H7 (cell line): ENCODE data around the gene CT83. TPM values are rescaled to one million over a fixed set of nuclear protein-coding genes. Genes with fewer than 3 reads are reported as not detected.

ENCODE experiments used
- DNase-seq: peaks from one replicate; pipeline ENCODE4 v3.0.0; 2012
- H3K27me3 ChIP-seq: 2 replicates; pipeline ENCODE4 v1.6.0; 2011; ENCODE audit warnings: mild to moderate bottlenecking, low read length; ENCODE audit not compliant: control insufficient read depth, insufficient read depth
- H3K36me3 ChIP-seq: replicated peaks from 2 replicates; pipeline ENCODE4 v1.5.1; 2011; ENCODE audit warnings: low read length; ENCODE audit not compliant: control insufficient read depth, insufficient read depth
- H3K4me3 ChIP-seq: 2 replicates; pipeline ENCODE4 v1.5.1; 2011; ENCODE audit warnings: low read depth, mild to moderate bottlenecking, control low read depth, low read length, moderate library complexity; ENCODE audit not compliant: insufficient read depth
- total RNA-seq: library from RNA; depleted of rRNA; stranded (reverse); fragments of >200 nt; shearing (Covaris generic); gene quantifications from 2 replicates; pipeline ENCODE4 v1.2.3, GENCODE V29; 2014; rRNA removed

CT83 gene
- not detected in 2 replicates for total RNA-seq

- H3K36me3 ChIP-seq: no peaks in the 10 kb centered on the region
- DNase-seq: no peak
- no peaks in the 10 kb centered on the region for H3K27me3 ChIP-seq
- no peak within 1 kb of the TSS for H3K4me3 ChIP-seq
Observed at GRCh38 chrX:116462822-116463221, at the start of gene CT83. TSS of gene CT83 (minus strand) at chrX:116462976. CDS start at chrX:116462856, 120 bp downstream.

DNA sequence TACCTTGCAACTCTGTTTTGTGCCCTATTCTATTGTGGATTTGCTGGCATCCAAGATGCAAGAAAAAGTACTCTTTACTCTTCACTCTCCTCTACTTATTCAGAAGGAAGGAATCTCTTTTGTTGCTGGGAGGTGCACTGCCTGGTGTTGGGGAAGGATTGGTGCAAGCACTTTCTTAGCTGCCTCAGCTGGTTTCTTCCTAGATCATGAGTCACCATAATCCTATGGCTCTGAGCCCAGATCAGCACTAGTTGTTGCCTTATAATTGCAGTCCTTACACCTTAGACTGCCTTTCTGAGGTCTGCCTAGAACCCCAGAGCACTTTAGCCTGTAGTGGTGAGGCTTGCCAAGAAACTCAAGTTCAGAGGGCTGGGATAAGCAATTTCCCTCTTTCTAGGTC, 37.0 kb upstream of the CT83 start:
- Histone ChIP-seq H3K4me3 (no peak overlapping the region), H3K27me3 (no peaks in the 10 kb centered on the region), H3K36me3 (no peaks in the 10 kb centered on the region)
- DNase-seq: no peak

DNA sequence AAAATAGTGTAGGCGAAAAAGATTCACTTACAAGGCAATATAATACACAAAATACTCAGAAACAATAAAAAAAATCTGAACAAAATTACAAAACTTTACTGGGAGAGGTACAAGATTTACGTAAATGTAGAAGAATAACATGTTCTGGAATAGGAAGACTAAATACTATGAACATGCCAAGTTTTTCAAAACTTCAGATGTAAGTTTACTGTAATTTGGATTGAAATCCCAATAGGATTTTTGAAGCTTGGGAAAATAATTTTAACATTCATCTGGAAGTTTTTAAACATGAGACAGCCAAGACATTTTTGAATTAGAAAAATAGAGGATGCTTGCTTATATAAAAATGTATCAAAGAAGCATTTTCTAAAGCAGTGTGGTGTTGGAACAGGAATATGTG, 30.5 kb upstream of the CT83 start:
- Histone ChIP-seq H3K36me3 (no peaks in the 10 kb centered on the region), H3K27me3 (no peaks in the 10 kb centered on the region), H3K4me3 (no peak overlapping the region)
- DNase-seq: no peak

DNA sequence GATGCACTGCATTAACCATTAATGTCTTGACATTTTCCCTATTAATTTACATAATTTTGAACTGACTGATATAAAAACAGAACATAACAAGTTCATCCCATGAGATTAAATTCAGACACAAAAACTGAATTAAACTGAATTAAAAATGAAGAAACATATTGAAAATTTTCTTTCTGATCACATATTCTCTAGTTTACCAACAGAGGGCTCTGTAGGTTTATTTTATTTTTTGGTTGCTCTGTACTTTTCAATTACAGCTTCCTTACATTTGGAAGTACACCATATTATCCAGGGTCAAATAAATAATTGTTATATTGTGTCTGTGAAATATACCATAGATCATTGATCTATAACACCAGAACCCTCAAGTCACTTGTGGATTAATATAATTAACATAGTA, 27.3 kb upstream of the CT83 start:
- no peaks in the 10 kb centered on the region for H3K27me3 ChIP-seq
- no peak for DNase-seq
- H3K4me3 ChIP-seq: no peak overlapping the region
- no peaks in the 10 kb centered on the region for H3K36me3 ChIP-seq

DNA sequence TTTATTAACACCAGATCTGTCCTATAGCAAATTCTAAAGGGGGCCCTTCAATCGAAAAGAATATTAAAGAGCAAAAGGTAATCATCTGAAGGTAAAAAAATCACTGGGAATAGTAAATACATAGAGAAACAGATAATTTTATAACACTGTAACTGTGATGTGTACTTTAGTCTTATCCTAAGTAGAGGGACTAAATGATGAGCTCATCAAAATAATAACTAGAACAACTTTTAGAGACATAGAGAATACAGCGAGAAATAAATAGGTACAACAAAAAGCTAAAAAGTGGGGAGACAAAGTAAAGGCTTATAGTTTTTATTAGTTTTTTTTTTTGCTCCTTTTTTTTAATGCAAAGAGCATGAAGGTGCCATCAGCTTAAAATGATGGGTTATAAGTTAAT, 17.3 kb upstream of the CT83 start:
- no peak overlapping the region for H3K4me3 ChIP-seq
- H3K27me3 ChIP-seq: no peaks in the 10 kb centered on the region
- DNase-seq: no peak
- H3K36me3 ChIP-seq: no peaks in the 10 kb centered on the region

DNA sequence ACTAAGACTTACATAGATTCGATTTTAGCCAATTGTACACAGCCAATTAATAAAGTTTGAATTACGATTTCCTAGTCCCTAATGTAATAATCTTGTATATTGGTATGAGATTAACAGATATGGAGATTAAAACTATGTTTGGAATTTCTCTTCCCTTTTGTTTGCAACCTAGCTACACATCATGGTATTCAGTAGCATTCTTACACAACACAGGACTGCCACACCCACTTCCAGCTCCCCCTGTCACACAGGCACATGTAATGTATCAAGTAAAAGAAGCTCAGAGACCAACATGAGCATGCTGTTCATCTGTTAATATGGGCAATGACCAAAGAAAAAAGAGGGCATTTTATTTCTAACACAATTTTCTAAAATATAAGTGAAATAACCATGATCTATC, 13.6 kb downstream of the CT83 start:
- no peak for DNase-seq
- Histone ChIP-seq H3K4me3 (no peak overlapping the region), H3K36me3 (no peaks in the 10 kb centered on the region), H3K27me3 (no peaks in the 10 kb centered on the region)

DNA sequence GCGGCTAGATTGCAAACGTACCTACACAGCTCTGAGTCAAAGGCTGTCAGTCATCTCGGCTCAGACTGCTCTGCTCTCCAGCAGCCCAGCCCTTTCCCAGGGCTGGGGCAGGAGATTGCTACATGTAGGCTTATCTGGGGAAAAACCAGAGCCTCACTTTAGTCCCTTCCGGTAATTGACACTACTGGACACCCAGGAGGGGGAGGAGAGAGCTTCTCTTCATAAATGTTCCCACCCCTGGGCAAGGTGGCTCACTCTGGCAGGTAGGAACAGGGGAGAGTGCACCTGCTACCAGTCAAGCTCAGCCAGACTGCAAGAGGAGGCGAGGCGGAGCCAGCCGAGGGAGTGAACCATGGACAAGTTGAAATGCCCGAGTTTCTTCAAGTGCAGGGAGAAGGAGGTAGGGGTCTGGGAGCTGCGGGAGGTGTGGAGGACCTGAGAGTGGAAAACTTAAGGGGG, 26.4 kb downstream of the CT83 start, which contains the start of gene SLC6A14:
TSS of gene SLC6A14 (plus strand) at position 249 of the 459 bp plus-strand sequence. CDS start at position 353, 104 bp downstream.
- Histone ChIP-seq H3K27me3 (no peaks in the 10 kb centered on the region), H3K36me3 (no peaks in the 10 kb centered on the region), H3K4me3 (no peak within 1 kb of the TSS)
- no peak for DNase-seq

DNA sequence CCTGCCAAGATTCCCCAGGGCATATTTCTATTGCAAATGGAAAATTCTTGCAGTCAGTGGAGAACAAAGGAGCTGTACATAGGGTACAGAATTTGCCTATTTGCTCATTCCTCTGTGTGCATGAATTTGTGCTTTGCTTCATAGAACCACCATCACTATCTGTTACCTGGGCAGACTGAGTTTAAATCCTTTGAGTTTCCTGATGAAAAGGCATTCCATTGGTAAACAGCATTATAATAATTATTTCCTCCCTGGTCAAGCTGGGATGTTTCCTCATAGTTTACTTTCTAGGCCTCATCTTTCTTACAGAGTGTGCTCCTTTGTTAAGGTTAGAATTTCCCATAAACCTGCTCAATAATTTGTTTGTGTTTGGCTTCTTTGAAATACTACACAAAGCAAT, 27.2 kb downstream of the CT83 start:
- no peak for DNase-seq
- Histone ChIP-seq H3K27me3 (no peaks in the 10 kb centered on the region), H3K36me3 (no peaks in the 10 kb centered on the region), H3K4me3 (no peak overlapping the region)

- H3K4me3 ChIP-seq: no peak overlapping the region
- H3K36me3 ChIP-seq: no peaks in the 10 kb centered on the region
- no peaks in the 10 kb centered on the region for H3K27me3 ChIP-seq
- no peak for DNase-seq
Observed at GRCh38 chrX:116427978-116428377, 34.8 kb downstream of the CT83 start.

GRCh38 chrX:116417968-116418367, 44.8 kb downstream of the CT83 start:
- no peak for DNase-seq
- no peaks in the 10 kb centered on the region for H3K36me3 ChIP-seq
- no peak overlapping the region for H3K4me3 ChIP-seq
- H3K27me3 ChIP-seq: no peaks in the 10 kb centered on the region

GRCh38 chrX:116417214-116417613, 45.6 kb downstream of the CT83 start:
- H3K27me3 ChIP-seq: no peaks in the 10 kb centered on the region
- H3K4me3 ChIP-seq: no peak overlapping the region
- DNase-seq: no peak
- H3K36me3 ChIP-seq: no peaks in the 10 kb centered on the region

DNA sequence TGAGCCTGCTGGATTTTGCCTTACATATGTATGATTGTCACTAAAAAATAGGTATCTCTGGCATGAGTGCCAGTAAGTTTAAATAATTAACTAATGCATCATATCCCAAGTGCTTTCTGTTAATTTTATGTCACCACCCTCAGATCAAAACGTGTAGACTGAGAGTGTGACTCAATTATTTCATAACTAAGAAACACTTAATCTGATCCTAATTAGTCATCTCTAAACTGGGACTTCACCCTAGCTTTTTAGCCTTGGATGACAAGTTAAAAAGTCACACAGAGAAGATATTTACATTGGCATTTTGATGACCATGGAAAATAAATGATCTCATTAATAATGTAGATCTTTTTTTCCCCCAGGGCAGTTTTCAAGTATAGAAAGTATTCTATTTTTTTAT, 49.5 kb downstream of the CT83 start:
- no peak for DNase-seq
- Histone ChIP-seq H3K27me3 (no peaks in the 10 kb centered on the region), H3K4me3 (no peak overlapping the region), H3K36me3 (no peaks in the 10 kb centered on the region)

Other genes with a start within 250 kb of the CT83 start
- gene SLC6A14, start 26.4 kb downstream of the CT83 start, total RNA-seq: 0.03 TPM in 1 of 2 replicates, not detected in the other